DMS153 treated with DMSO at 0.1 percent for 48 hours (cell line): Measurements from ENCODE around the gene DNAAF3.

ENCODE experiments used
- DNase-seq: peaks from one replicate; lab custom pipeline; 2025; ENCODE audit not compliant: unreplicated experiment; lab: John Stamatoyannopoulos, UW

Gene DNAAF3

GRCh38 chr19:55116859-55117662 is 49.4 kb downstream of the DNAAF3 start, which contains the start of gene PPP1R12C:
Gene PPP1R12C, minus strand, starts transcription at chr19:55117637. Its CDS starts 94 bp downstream, at chr19:55117543.
- no peak for DNase-seq

GRCh38 chr19:55116232-55116858 is 50.1 kb downstream of the DNAAF3 start:
- DNase-seq = no peak

GRCh38 chr19:55115446-55116065 is 50.9 kb downstream of the DNAAF3 start:
- DNase-seq = no peak

- DNase-seq = no peak
Measured at GRCh38 chr19:55114566-55115145, 51.8 kb downstream of the DNAAF3 start.

- DNase-seq = no peak
Measured at GRCh38 chr19:55113570-55114039, 52.8 kb downstream of the DNAAF3 start.

- DNase-seq = no peak
Measured at GRCh38 chr19:55112777-55113569, 53.4 kb downstream of the DNAAF3 start.

- DNase-seq = no peak
Measured at GRCh38 chr19:55112246-55112776, 54.1 kb downstream of the DNAAF3 start.

GRCh38 chr19:55111238-55111831 is 55.1 kb downstream of the DNAAF3 start:
- no peak for DNase-seq

- DNase-seq = no peak
Measured at GRCh38 chr19:55109527-55110291, 56.7 kb downstream of the DNAAF3 start.
